Activated CD4-positive, CD25-positive, alpha-beta regulatory T cell treated with anti-CD3 and anti-CD28 coated beads, Interleukin-2, amount 50 U/mL, for 16 hours (primary cell): ENCODE measurements around the gene COL18A1.

ENCODE experiments used
- DNase-seq: peaks from one replicate; pipeline ENCODE4 v3.0.0-alpha.2; 2020; ENCODE audit warnings: low read depth, low spot score

COL18A1 gene

GRCh38 chr21:45533361-45533845, 128.4 kb downstream of the COL18A1 start:
- no peak for DNase-seq

- DNase-seq, result no peak
Measured at GRCh38 chr21:45533846-45534635, 129.1 kb downstream of the COL18A1 start.

- no peak for DNase-seq
Measured at GRCh38 chr21:45534636-45535331, 129.8 kb downstream of the COL18A1 start.

- no peak for DNase-seq
Measured at GRCh38 chr21:45535341-45536081, 130.5 kb downstream of the COL18A1 start.

- no peak for DNase-seq
Measured at GRCh38 chr21:45536301-45537081, 131.5 kb downstream of the COL18A1 start.

GRCh38 chr21:45537111-45537745, 132.3 kb downstream of the COL18A1 start:
- no peak for DNase-seq

- no peak for DNase-seq
Measured at GRCh38 chr21:45537746-45538291, 132.9 kb downstream of the COL18A1 start.

- no peak for DNase-seq
Measured at GRCh38 chr21:45538381-45539045, 133.5 kb downstream of the COL18A1 start.

- DNase-seq, result no peak
Measured at GRCh38 chr21:45539046-45539795, 134.3 kb downstream of the COL18A1 start.

GRCh38 chr21:45539796-45540600, 135.0 kb downstream of the COL18A1 start:
- no peak for DNase-seq

- DNase-seq, result no peak
Measured at GRCh38 chr21:45540601-45540970, 135.6 kb downstream of the COL18A1 start.

GRCh38 chr21:45541221-45542039, 136.5 kb downstream of the COL18A1 start:
- peak; percentile 39 for DNase-seq

- peak; percentile 49 for DNase-seq
Measured at GRCh38 chr21:45542242-45542666, 137.3 kb downstream of the COL18A1 start, which contains the start of gene SLC19A1. SLC19A1 (minus strand) TSS chr21:45542440; CDS start chr21:45537959, 4,481 bp downstream.

GRCh38 chr21:45542667-45543370, 137.9 kb downstream of the COL18A1 start:
- DNase-seq, result no peak

GRCh38 chr21:45543371-45543709, 138.4 kb downstream of the COL18A1 start:
- no peak for DNase-seq

- DNase-seq, result no peak
Measured at GRCh38 chr21:45543710-45544448, 138.9 kb downstream of the COL18A1 start.
